SK-N-DZ (cell line): ENCODE data around the gene PDE6G.
A peak's percentile ranks its signal among the peaks of the same experiment; 100 is the strongest.

Source experiments
- DNase-seq: peaks from one replicate; pipeline ENCODE4 v3.0.0-alpha.2; 2015; ENCODE audit warnings: low spot score

PDE6G gene

DNA sequence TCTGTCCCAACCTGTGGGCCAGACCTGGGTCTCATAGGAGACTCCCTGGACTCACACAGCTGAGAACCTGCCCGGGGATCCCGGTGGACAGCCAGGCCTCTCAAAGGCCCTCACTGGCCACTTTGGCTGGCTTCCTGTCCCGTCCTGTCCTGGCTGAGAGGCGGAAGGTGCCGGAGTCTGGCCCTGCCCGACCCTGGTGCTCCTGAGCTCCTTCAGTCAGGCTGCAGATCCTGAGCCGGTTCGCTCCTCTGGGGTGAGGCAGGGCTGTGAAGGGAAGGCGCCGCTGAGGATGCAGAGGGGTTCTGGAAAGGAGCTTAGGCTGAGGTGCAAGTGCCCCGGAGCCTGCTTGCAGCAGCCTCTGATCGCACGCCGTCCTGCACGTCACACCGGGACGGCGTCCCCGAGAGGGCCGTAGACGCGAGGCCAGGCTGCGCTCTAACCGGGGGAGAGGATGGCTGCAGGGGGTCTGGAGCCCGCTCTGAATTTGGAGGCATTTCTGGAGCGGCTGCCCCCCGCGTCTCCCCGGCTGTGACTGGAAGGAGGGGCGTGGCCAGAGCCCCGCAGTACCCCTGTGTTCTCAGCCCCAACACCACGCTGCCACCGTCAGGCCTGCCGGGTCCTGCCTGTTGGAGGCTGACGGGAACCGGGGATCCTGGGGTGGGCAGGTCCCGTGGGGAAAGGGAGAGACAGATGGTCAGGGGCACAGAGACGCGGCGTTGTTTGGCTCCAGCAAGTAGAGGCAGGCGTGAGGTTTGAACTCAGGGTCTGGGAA is 31.6 kb upstream of the PDE6G start:
- no peak for DNase-seq

DNA sequence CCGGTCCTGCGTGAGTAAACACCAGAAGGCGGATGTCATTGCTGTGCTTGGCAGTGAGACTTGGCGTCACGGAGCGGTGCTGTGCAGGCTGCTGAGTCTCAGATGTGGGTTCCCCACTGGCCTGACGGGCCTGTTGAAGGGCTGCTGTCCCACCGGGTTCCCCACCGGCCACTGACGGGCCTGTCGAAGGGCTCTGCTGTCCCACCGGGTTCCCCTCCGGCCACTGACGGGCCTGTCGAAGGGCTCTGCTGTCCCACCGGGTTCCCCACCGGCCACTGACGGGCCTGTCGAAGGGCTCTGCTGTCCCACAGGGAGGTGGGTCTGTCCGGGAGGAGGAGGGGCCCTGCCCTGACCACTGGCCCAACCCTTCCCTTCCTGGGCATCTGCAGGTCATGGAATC is 30.3 kb upstream of the PDE6G start:
- DNase-seq: no peak

DNA sequence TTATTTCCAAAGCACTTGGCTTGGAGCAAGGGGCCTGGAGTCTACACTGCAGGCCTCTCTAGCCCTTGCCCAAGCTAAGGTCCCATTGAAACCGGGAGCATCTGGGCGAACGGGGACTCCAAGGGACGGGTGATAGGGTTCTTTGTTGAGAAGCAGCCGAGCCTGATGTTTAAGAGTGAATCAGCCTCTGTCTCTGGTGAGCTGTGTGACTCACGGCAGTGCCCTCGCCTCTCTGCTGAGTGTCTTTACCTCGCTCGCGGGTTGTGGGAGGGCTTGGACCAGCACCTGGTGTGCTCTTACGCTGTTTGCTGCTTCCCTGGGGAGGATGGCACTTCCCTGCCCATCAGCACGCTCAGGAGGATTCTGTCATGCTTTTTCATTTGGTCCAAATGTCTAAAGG is 28.8 kb upstream of the PDE6G start:
- no peak for DNase-seq

DNA sequence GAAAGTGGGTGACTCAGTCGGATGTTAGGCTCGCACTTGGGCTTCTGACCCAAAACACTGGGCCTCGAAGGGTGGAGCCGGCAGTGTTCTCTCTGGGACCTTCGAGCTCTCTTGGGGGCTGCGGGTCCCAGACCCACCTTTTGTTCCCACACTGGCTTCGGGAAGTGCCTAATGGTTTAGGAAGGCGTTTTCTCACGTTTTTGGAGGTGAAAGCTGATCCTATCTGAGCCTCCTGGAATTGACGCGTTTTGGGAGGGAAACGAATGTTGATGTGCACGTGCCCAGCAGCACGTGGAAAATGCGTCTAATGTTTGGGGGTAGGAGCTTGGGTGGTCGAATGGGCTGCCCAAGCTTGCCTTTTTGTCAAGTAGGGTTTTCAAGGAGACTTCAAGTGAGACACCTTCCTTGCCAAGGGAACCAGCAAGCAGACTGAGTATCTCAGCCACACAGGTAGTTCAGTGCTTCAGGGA is 28.1 kb upstream of the PDE6G start:
- no peak for DNase-seq

DNA sequence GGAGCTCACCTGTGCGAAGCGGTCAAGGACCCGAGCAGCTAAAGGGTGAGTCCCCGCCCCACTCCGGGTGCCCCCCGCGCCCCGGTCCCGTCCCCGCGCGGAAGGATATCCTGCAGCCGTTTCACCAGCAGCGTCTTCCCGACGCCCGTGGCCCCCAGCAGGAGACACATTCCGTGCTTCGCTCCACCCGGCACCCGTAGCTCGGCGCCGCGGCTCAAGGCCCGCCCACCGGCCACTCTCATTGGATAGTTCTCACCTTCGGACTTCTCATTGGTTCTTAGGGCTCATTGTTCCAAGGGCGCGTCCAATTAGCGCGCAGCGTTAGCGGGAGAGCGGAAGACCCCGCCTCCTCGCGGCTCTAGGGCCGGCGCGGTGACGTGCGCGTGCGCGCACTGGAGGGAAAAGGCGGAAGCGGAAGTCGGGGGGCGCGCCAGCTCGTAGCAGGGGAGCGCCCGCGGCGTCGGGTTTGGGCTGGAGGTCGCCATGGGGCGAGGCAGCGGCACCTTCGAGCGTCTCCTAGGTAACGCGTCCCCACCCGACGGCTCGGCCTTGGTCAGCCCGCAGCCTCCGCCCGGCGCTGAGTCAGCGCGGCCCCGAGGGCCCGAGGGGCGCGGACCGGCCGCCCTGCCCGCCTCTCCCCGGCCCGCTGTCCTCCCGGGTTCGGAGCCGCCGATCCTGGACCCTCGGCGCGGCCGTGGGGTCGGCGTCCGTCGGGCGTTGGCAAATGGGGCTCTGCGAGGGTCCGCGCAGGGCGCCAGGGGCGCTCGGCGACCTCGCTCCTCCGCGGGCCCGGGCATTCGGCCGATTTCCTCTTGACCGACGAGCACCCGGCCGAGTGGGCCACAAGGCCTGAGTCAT is 27.5 kb upstream of the PDE6G start, which contains the start of the genes ARL16 and HGS:
TSS of gene ARL16 (minus strand) at position 214 of the 858 bp plus-strand sequence. CDS start at position 170, 44 bp downstream.
TSS of gene HGS (plus strand) at position 428 of the 858 bp plus-strand sequence. CDS start at position 484, 56 bp downstream.
- peak; percentile 99 for DNase-seq

DNA sequence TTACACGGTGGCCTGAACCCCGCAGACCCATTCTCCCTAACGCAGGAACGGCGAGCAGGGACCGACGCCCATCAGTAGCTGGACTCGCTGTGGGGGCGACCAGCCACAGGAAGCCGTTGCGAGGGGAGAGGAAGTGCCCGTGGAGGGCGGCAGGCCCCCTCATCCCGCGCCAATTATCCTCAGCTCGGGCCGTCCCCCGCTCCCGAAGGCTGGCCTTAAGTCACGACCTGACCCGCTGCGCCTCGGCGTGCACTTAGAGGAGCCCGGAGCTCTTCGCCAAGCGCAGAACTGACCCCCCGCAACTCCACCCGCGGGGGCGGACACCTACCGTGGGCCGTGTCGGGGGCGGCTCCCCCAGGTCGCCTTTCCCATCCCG is 26.9 kb upstream of the PDE6G start:
- no peak for DNase-seq

DNA sequence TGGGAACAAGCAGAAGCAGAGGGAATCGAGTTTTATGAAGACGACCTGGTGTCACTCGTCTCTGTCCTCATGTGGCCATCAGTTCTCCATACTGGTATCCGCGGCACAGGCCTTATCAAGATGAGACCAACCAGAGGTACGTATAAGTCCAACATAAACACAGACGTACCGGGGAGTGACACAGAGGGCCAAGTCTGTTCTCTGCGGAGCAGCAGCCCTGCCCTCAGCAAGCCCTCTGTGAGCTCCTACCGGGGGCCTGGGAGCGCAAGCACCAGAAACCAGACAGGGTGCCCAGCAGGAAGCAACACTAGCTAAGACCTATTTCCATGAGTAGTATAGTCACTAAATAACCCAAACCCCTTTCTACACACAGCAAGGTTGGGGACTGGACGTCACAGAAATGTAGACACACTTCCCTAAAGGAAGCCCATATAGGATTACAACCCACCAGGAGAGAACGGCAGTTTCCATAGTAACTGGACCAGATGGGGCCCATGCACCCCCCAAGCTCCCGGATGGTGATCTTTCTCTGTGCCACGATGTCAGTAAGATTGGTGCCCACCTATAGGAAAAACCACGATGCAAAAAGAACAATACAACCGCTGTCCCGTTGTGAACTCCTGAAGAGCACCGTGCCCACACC is 26.3 kb upstream of the PDE6G start:
- no peak for DNase-seq

DNA sequence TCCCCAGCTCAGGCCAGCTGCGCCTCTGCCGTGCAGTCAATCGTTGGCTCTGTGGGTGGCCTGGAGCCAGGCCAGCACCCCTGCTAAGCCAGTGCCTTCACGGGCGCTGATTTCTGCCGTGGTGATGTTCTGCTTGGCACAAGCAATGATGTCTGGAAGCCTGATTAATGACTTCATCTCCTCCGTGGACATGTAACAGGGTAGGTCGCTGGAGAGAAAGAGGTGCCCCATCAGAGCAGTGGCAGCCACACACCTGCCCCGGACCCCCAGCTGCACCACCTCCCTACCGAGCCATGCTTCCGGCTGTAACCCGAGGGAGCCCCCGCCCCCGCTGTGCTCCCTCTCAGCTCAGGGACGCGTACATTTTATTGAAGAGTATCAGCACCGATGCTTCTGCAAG is 25.3 kb upstream of the PDE6G start:
- DNase-seq: no peak

DNA sequence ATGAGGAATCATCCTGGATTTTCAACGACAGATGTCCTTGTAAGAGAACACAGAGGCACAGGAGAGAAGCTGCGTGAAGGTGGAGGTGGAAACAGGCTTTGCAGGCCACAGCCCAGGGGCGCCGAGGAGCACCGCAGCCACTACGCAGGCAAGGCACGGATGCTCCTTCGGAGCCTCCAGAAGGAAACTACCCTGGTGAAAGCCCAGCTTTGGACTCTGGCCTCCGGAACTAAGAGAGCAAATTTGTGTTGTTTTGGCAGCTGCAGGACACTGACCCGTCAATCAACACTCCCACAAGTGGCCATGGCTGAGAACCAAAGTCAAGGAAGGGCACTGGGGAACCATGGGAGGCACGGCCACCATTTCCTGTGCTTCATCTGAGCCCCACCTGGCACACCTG is 23.8 kb upstream of the PDE6G start:
- no peak for DNase-seq

DNA sequence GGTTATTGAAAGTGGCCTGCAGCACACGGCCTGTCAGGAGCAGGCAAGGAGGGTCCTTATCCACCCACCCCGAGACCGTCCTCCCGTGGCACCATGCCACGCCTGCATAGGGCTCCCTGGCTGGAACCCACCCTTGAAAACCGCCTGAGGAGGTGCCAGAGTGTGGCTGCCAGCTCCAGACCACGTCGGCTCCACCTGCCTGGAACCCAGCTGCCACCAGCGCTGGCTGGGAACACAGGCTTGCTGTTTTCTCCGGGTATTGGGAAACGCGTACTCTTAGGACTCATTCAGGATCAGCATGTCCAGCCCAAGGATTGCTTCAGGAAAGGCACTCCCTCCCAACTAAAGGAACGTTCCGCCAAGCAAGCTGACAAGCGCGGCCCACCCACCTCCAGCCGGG is 20.6 kb upstream of the PDE6G start:
- no peak for DNase-seq

DNA sequence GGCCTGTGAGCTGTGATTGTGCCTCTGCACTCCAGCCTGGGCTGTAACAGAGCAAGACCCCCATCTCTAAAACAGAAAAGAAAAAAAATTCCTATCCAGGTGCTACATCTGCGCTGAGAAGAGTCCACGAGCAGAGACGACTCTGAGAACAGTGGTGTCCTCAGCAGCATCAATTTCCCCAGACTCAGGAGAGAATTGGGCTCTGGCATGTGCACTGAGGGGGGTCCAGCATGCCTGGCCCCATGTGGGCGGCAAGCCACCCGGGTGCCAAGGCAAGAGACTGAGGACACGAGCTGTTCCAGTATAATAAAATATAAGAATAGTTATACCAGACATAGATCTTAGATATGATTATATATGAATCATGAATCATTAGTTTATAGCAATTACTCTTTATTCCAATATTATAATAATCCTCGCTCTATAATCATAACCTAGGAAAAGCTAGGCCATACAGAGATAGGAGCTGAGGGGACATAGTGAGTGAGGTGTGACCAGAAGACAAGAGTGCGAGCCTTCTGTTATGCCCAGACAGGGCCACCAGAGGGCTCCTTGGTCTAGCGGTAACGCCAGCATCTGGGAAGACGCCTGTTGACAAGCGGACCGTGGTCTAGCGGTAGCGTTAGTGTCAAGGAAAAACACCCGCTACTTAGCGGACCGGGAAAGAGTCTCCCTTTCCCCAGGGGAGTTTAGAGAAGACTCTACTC is 19.3 kb upstream of the PDE6G start:
- DNase-seq: peak; percentile 52

DNA sequence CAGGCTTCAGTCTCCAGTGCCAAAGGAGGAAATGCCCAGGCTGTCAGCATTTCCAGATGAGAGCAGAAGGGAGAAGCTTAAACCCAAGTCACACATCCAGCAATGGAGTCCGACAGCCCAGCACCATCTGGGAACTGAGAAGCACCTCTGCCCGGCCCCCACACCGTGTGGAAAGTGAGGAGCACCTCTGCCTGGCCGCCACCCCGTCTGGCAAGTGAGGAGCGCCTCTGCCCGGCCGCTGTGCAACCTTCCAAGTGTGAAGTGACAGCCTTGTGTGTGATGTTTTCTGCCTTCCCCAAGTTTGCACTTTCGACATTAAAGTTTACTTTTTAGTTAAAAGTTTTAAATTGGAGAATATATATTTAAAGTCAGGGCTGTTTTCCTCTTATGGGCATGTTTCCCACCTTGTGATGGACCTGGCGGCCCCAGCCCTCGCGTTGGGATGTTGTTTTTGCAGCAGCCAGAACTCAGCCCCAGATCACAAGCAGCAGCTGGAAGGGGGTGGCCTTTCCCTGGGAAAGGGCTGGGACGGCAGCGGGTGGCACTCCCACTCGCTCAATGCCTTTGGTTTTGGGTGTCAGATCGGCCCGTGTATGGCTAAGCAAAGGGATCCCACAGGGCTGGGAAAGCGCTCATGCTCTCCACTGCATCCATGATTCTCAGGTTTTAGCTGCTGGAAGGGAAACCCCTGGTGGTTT is 17.4 kb upstream of the PDE6G start:
- no peak for DNase-seq

DNA sequence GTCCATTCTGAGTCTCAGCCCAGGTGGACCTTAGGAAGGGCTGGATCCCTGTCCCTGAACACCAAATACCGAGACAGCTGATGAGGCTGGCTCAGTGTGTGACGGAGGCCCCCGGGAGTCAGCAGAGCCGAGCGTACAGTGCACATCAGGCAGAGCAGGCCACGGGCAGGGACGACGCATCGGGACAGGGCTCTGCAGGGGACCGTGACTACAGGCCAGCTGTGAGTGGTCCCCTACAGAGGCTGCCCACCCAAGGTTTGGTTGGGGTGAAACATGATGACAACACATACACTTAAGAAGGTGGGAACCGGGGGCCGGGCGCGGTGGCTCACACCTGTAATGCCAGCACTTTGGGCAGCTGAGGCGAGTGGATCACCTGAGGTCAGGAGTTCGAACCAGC is 16.6 kb upstream of the PDE6G start:
- DNase-seq: no peak

DNA sequence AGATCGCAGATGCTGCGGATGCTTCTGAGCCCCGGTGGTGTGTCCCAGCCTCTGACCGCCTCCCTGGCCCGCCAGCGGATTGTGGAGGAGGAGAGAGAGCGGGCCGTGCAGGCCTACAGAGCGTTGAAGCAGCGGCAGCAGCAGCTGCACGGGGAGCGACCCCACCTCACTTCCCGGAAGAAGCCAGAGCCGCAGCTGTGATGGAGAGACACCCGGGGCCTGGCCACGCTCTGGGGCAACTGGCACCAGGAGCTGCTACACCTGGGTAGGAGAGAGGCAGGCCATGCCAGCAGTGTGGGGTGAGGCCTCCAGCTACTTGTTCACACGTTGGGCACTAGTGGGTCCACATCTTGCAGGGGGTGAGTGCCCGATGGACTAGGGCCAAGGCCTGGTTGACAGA is 16.2 kb upstream of the PDE6G start:
- no peak for DNase-seq

DNA sequence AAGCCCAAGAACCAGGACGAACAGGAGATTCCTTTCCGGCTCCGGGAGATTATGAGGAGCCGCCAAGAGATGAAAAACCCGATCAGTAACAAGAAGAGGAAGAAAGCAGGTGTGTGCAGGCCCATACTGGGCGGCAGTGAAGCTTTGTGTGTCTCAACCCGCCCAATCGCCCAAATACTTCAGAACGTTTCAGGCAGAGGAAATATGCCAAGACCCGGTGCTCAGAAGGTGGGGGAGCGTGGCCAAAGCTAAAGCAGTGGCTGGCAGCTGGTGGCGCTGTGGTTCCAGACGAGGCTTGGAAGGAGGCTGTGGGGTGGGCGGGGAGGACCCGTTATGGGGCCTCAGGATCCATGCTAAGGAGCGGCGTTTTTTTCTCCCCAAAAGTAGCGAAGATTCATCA is 11.4 kb upstream of the PDE6G start:
- DNase-seq: no peak

DNA sequence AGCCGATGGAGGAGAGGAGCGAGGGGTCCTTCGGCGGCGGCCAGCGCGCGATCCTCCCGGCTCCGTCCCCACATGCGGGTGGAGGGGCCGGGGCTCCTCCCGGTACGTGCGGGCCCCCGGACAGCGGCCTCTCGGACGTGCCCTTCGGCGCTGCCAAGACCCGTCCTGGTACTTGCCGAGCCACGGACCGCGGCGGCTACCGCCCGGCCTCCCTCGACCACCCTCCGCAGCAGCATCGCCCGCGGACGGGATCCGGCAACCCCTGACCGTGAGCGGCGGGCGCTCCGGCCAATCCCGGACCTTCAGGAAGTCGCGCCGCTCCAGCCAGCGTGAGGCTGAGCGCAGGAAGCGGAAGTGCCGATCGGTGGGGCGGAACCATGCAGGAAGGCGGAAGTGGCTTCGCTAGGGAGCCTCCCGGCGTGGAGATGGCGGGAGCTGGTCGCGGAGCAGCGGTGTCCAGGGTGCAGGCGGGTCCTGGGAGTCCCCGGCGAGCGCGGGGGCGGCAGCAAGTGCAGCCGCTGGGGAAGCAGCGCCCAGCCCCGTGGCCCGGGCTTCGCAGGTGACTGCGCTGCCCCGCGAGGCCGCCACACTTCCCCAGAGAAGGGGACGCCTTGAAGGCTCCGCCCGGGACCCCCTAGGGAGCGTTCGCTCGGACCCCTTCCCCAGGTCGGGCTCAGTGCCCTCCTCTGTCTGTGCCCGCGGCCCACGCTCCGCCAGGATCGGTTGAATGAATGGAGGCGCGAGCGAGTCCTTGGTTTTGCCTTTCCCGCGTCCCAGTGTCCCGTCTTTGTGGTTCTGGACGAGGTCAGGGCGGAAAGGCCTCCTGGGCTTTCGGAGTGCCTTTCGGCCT is 10.2 kb upstream of the PDE6G start, which contains the start of the genes CCDC137 and OXLD1:
TSS of gene CCDC137 (plus strand) at position 396 of the 850 bp plus-strand sequence. CDS start at position 426, 30 bp downstream.
TSS of gene OXLD1 (minus strand) at position 264 of the 850 bp plus-strand sequence. CDS start at position 236, 28 bp downstream.
- DNase-seq: peak; percentile 97

DNA sequence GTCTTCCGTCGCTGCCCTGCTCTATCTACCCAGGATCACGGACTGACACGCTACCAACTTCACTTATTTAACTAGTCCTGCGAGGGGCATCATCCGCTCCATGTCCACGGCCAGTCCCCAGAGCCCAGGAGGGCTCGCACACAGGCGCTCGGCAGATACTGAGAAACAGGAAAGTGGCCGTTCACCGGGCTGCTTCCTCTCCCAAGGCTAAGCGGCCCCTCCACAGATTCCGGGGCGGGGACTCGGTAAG is 9.7 kb upstream of the PDE6G start:
- DNase-seq: peak; percentile 73

DNA sequence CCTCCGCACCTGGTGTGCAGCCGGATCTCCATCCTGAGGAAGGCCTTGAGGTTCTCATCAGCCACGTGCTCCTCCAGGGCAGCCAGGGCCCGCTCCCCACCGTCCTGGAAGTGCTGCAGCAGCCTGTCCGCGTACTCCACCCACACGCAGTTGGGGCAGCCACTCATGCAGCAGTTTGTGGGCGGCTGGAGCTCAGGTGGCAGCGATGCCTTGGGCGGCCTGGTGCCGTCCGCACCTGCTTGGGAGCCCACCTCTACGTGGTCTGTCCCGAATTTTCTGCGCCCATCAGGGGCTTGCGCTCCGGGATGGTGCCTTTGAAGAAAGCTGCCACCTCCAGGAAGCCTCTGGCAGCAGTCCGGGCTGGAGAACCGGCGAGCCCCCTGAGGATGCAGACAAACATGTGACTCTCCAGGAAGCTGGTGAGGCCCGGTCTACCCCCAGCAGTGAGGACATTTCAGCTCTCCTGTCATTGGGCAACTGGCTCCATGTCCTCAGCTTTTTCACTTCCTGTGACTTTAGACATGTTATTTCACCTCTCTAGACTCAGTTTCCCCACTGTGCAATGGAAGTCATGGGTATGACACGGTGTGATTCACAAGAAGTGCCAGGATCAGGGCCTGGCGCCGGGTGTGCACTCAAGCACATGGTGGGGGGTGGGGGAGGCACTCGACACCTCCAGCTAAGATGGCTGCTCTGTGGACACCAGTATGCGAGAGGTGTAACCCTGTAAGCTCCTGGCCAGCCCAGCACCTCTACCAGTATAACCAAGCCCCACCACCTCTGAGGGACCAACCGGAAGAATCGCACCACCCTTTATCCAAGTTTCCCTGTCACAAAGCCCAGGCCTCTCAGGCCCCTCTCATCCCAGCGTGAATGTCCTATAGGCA is 9.1 kb upstream of the PDE6G start:
- no peak for DNase-seq

DNA sequence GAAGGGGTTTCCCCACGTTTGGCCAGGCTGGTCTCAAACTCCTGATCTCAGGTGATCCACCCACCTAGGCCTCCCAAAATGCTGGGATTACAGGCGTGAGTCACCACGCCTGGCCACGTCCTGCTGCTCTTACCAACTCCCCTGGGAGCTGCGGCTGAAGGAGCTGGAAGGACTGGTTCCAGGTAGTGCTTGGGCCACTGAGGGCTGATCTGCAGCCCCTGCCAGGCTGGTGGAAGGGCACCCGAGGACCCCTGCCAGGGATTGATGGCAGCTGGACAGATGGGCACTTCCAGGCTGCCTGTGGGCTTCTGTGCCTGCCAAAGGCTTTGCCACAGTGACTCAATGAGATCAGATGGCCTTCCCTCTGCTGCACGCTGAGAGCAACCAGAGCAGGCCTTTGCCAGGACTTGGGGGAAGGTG is 7.7 kb upstream of the PDE6G start:
- no peak for DNase-seq
